Left colon (tissue), 2 donors: ENCODE measurements around the gene EIF4E. TPM values are rescaled to one million over a fixed set of nuclear protein-coding genes. Genes with fewer than 3 reads are reported as not detected.
A peak's percentile ranks its signal among the peaks of the same experiment; 100 is the strongest.
"Not testable (repeated sequence)": the region's sequence is repeated elsewhere in the genome, so short reads cannot be mapped to it uniquely, and the experiment has no call there.

ENCODE experiments used
- ATAC-seq: fragments of 200-7000 bp; cut with Tn5 transposase; one replicate; pipeline ENCODE4 v1.9.1; 2020; ENCODE audit warnings: mild to moderate bottlenecking, moderate library complexity
- DNase-seq, 2 donors: peaks; one replicate each; pipeline ENCODE4 v3.0.0-alpha.2; 2020
- intact Hi-C, 2 donors: fragments of 100-400 bp; cut with DNase I in 1 of 2; cut with micrococcal nuclease in 1 of 2; formaldehyde crosslinking; loops; one replicate each; pipeline versions ENCODE4 v1.11.2 to v1.14.0; 2022; cut with DNase I, micrococcal nuclease
- total RNA-seq, 2 donors: library from RNA; stranded (reverse); fragmentation: NEBNext Ultra II Directional; extraction: Animal tissue kit (Norgen Biotek cat#: 25700); gene quantifications; one replicate each; pipeline ENCODE4 v1.2.1, GENCODE V29; 2021
- donor health status: DM: no; HTN: no; CAD: no.
- donor health status: DM: yes; HTN: yes; CAD: no.

EIF4E gene
- total RNA-seq, 2 donors from 2014 or later = 92.6 to 97.1 TPM

- DNase-seq = no peak
Observed at GRCh38 chr4:98891478-98892337, 37.2 kb downstream of the EIF4E start.

GRCh38 chr4:98890702-98891455, 38.1 kb downstream of the EIF4E start:
- ATAC-seq (no peak), DNase-seq (no peak)
- intact Hi-C loops = no loop called here

More at GRCh38 chr4:98891478-98892337, 37.2 kb downstream of the EIF4E start:
- ATAC-seq = no peak
- intact Hi-C loops = no loop called here

- intact Hi-C loops = no loop called here
- ATAC-seq (no peak), DNase-seq (no peak)
Observed at GRCh38 chr4:98887145-98887544, 41.8 kb downstream of the EIF4E start.

GRCh38 chr4:98886382-98886781, 42.6 kb downstream of the EIF4E start:
- intact Hi-C loops, DNase-seq, ATAC-seq: not testable (repeated sequence)

GRCh38 chr4:98880884-98881283, 48.0 kb downstream of the EIF4E start:
- DNase-seq, intact Hi-C loops, ATAC-seq: not testable (repeated sequence)

GRCh38 chr4:98879515-98879914, 49.4 kb downstream of the EIF4E start:
- DNase-seq (no peak), ATAC-seq (no peak)
- intact Hi-C loops = no loop called here

- DNase-seq = no peak
- intact Hi-C loops = no loop called here
- no peak for ATAC-seq
Observed at GRCh38 chr4:98873059-98873458, 55.9 kb downstream of the EIF4E start.

- DNase-seq, ATAC-seq, intact Hi-C loops: not testable (repeated sequence)
Observed at GRCh38 chr4:98872120-98872906, 56.6 kb downstream of the EIF4E start.

GRCh38 chr4:98867648-98868047, 61.3 kb downstream of the EIF4E start:
- DNase-seq (no peak), ATAC-seq (no peak)
- intact Hi-C loops = no loop called here

GRCh38 chr4:98865059-98865458, 63.9 kb downstream of the EIF4E start:
- ATAC-seq (no peak), DNase-seq (no peak)
- intact Hi-C loops = no loop called here

- intact Hi-C loops = no loop called here
- ATAC-seq = peak; percentile 76
- DNase-seq = peak in 1 of 2 donors; percentile 14
Observed at GRCh38 chr4:98864560-98864959, 64.4 kb downstream of the EIF4E start.

- DNase-seq (no peak), ATAC-seq (no peak)
- intact Hi-C loops = no loop called here
Observed at GRCh38 chr4:98862371-98862770, 66.6 kb downstream of the EIF4E start.

GRCh38 chr4:98861100-98861884, 67.6 kb downstream of the EIF4E start:
- intact Hi-C loops = no loop called here
- DNase-seq (no peak), ATAC-seq (peak; percentile 66)

- intact Hi-C loops = no loop called here
- ATAC-seq = no peak
Observed at GRCh38 chr4:98851806-98852205, 77.1 kb downstream of the EIF4E start.

GRCh38 chr4:98850937-98851336, 78.0 kb downstream of the EIF4E start:
- DNase-seq (no peak), ATAC-seq (no peak)
- intact Hi-C loops = no loop called here

More at GRCh38 chr4:98851806-98852205, 77.1 kb downstream of the EIF4E start:
- no peak for DNase-seq

- intact Hi-C loops = no loop called here
- no peak for DNase-seq
- no peak for ATAC-seq
Observed at GRCh38 chr4:98848448-98848847, 80.5 kb downstream of the EIF4E start.

- no peak for ATAC-seq
- no peak for DNase-seq
- intact Hi-C loops = no loop called here
Observed at GRCh38 chr4:98845960-98846359, 83.0 kb downstream of the EIF4E start.

GRCh38 chr4:98842917-98843316, 86.0 kb downstream of the EIF4E start:
- ATAC-seq, DNase-seq, intact Hi-C loops: not testable (repeated sequence)
